Psoas muscle (tissue), 8 donors: ENCODE results near the gene INSYN2B. TPM values are rescaled to one million over a fixed set of nuclear protein-coding genes. Genes with fewer than 3 reads are reported as not detected.

ENCODE experiments used
- ATAC-seq, 4 donors: fragments of 200-7000 bp; cut with Tn5 transposase; one replicate each; pipeline ENCODE4 v1.9.1; 2020; ENCODE audit warnings: moderate library complexity in 3 of 4, mild to moderate bottlenecking in 2 of 4
- DNase-seq, 2 donors: peaks; one replicate each; pipeline ENCODE4 v3.0.0-alpha.2; 2020
- H3K27ac ChIP-seq: fragments of 200-600 bp; one replicate; pipeline ENCODE4 v1.8.0; 2022
- H3K27me3 ChIP-seq, 3 donors: fragments of 200-600 bp in 1 of 3; one replicate each; pipeline versions ENCODE4 v1.6.1 to v1.8.0; 2013 to 2022; ENCODE audit warnings: low read length in 2 of 3, mild to moderate bottlenecking in 2 of 3, moderate library complexity in 1 of 3; ENCODE audit not compliant: insufficient read depth in 3 of 3
- H3K36me3 ChIP-seq, 2 donors: fragments of 200-600 bp in 1 of 2; one replicate each; pipeline versions ENCODE4 v1.6.1 to v1.8.0; 2013 to 2022; ENCODE audit warnings: low read depth in 1 of 2, mild to moderate bottlenecking in 1 of 2, moderate library complexity in 1 of 2; ENCODE audit not compliant: insufficient read depth in 1 of 2
- H3K4me1 ChIP-seq: fragments of 200-600 bp; one replicate; pipeline ENCODE4 v1.8.0; 2022
- H3K4me3 ChIP-seq: fragments of 200-600 bp; one replicate; pipeline ENCODE4 v1.8.0; 2022; ENCODE audit warnings: mild to moderate bottlenecking
- H3K9me3 ChIP-seq: fragments of 200-600 bp; one replicate; pipeline ENCODE4 v1.8.0; 2022
- CTCF ChIP-seq: fragments of 200-600 bp; IDR thresholded peaks from one replicate; pipeline ENCODE4 v1.8.0; 2022; ENCODE audit warnings: antibody characterized with exemption
- WGBS, 3 donors: extraction: QIAGEN DNeasy Blood & Tissue Kit; methylation state at CpG; one replicate each; pipeline versions ENCODE4 v1.1.6 to v1.1.7; 2013; 5-methylcytosine and 5-hydroxymethylcytosine counted together
- intact Hi-C, 2 donors: fragments of 100-400 bp; cut with DNase I; formaldehyde crosslinking; loops; one replicate each; pipeline versions ENCODE4 v1.11.0 to v1.14.2; 2022
- polyA plus RNA-seq, 3 donors: library from polyadenylated mRNA; stranded (reverse); fragments of 200-250 nt; gene quantifications; one replicate each; pipeline ENCODE4 v1.2.3, GENCODE V29; 2013
- total RNA-seq, 4 donors: library from RNA; stranded (reverse); fragmentation: NEBNext Ultra II Directional in 2 of 4; extraction: Animal tissue kit (Norgen Biotek cat#: 25700) in 2 of 4; gene quantifications; one replicate each; pipeline versions ENCODE4 v1.2.1 to v1.2.4, GENCODE V29; 2021 to 2023
- donor health status: healthy with polysubstance abuse.
- donor health status: DM: no; HTN: no; CAD: no; lungs with moderate emphysema.
- donor health status: Bipolar disorder and iron deficiency.
- donor health status: healthy.
- donor health status: DM: yes; HTN: yes; CAD: no.
- donor health status: DM: no; HTN: no; CAD: no.
- donor health status: DM: no; HTN: no; CAD: no.
- donor health status: DM: yes; HTN: yes; CAD: no.

Gene INSYN2B
- total and polyA plus RNA-seq, 7 donors = 0.01 TPM; not detected in 6

- Histone ChIP-seq H3K36me3 (no peaks in the 10 kb centered on the region), H3K27me3 (peaks cover 0 to 2% (median 0%) of the 10 kb centered on the region in 3 donors), H3K27ac (no peak overlapping the region), H3K4me1 (no peaks in the 10 kb centered on the region), H3K9me3 (peaks cover 4% of the 10 kb centered on the region), H3K4me3 (no peak overlapping the region)
- ATAC-seq (no peak), DNase-seq (no peak)
- TF ChIP-seq CTCF = no peak
- WGBS, 3 donors = 25 to 67% (median 32%) methylated on average over 1 of the region's 1 CpG
- intact Hi-C loops = no loop called here
These were observed 128.9 kb downstream of the INSYN2B start for GRCh38 chr5:169851321-169851850.

DNA sequence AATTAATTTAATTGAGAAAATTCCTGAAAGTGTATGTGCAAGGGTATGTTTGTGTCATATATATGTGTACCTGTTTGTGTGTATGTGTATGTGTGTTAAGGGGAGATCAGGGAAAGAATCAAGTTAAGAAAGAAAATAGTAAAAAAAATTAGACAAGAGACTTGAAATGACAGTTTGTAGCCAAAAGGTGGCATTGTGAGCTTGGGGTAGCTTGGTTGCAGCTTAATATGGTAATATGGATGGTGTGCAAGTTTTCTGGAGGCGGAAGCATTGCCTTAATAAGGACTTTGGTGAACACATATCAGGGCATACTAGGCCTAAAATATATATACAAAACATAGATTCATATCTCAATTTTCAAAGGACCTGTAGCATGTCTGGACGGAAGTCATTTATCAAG is 129.9 kb downstream of the INSYN2B start:
- 93 to 96% (median 95%) methylated on average over 2 of the region's 2 CpGs for WGBS, 3 donors
- H3K9me3 ChIP-seq = peaks cover 4% of the 10 kb centered on the region
- peaks cover 0 to 2% (median 0%) of the 10 kb centered on the region in 3 donors for H3K27me3 ChIP-seq
- H3K27ac ChIP-seq = no peak overlapping the region
- ATAC-seq = no peak
- H3K36me3 ChIP-seq = no peaks in the 10 kb centered on the region
- no peak for TF ChIP-seq CTCF
- no peaks in the 10 kb centered on the region for H3K4me1 ChIP-seq
- H3K4me3 ChIP-seq = no peak overlapping the region
- intact Hi-C loops = no loop called here
- DNase-seq = no peak

DNA sequence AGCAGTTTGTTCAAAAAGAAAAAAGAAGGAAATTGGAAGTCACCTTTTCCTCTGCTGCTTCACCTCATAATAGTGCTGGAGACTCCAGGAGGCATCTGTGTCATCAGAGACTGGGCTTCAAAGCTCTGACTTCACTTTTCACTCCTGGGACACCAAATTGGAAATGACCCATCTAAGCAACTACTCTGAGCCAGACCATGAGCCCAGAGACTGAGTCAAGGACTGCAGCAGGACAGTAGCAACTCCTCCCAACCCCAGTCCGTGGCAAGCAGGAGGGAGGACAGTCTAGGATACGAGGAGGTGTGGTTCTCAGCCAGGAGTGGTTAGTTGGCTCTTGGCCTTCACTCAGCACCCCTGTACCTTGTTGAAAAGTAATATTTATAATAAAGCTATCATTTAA is 131.5 kb downstream of the INSYN2B start:
- Histone ChIP-seq H3K27ac (no peak overlapping the region), H3K27me3 (peaks cover 0 to 2% (median 0%) of the 10 kb centered on the region in 3 donors), H3K4me1 (no peaks in the 10 kb centered on the region), H3K9me3 (peaks cover 4% of the 10 kb centered on the region), H3K36me3 (no peaks in the 10 kb centered on the region), H3K4me3 (no peak overlapping the region)
- DNase-seq (no peak), ATAC-seq (no peak)
- TF ChIP-seq CTCF = no peak
- WGBS, 3 donors = 59 to 70% (median 63%) methylated on average over 2 of the region's 2 CpGs
- intact Hi-C loops = no loop called here

GRCh38 chr5:169848271-169848670 is 132.0 kb downstream of the INSYN2B start:
- Histone ChIP-seq H3K27ac (no peak overlapping the region), H3K4me3 (no peak overlapping the region), H3K9me3 (peaks cover 4% of the 10 kb centered on the region), H3K27me3 (peaks cover 0 to 2% (median 0%) of the 10 kb centered on the region in 3 donors), H3K36me3 (no peaks in the 10 kb centered on the region), H3K4me1 (no peaks in the 10 kb centered on the region)
- intact Hi-C loops = no loop called here
- 56 to 70% (median 62%) methylated on average over 3 of the region's 3 CpGs for WGBS, 3 donors
- no peak for TF ChIP-seq CTCF
- ATAC-seq (no peak), DNase-seq (no peak)

GRCh38 chr5:169847519-169847918 is 132.8 kb downstream of the INSYN2B start:
- H3K9me3 ChIP-seq = peaks cover 4% of the 10 kb centered on the region

More at GRCh38 chr5:169847519-169847918, 132.8 kb downstream of the INSYN2B start:
- DNase-seq (no peak), ATAC-seq (no peak)
- WGBS, 3 donors = 87 to 94% (median 88%) methylated on average over 1 of the region's 1 CpG
- no peaks in the 10 kb centered on the region for H3K36me3 ChIP-seq
- intact Hi-C loops = no loop called here
- H3K4me1 ChIP-seq = no peaks in the 10 kb centered on the region
- no peak for TF ChIP-seq CTCF
- H3K4me3 ChIP-seq = no peak overlapping the region
- H3K27me3 ChIP-seq = peaks cover 0 to 2% (median 0%) of the 10 kb centered on the region in 3 donors
- no peak overlapping the region for H3K27ac ChIP-seq
